GM18909 (cell line): ENCODE measurements around the gene B9D1.
A peak's percentile ranks its signal among the peaks of the same experiment; 100 is the strongest.

Experiments
- ATAC-seq: cut with Tn5 transposase; IDR thresholded peaks from one replicate; pipeline ENCODE4 v1.9.1; 2021; ENCODE audit warnings: mild to moderate bottlenecking; ENCODE audit not compliant: unreplicated experiment, poor library complexity

B9D1 gene

GRCh38 chr17:19388791-19389785 lies 26.6 kb upstream of the B9D1 start:
- no peak for ATAC-seq

- no peak for ATAC-seq
These were observed 25.5 kb upstream of the B9D1 start for GRCh38 chr17:19387921-19388521.

- ATAC-seq, result no peak
These were observed 24.7 kb upstream of the B9D1 start, which contains the start of gene MFAP4 for GRCh38 chr17:19386974-19387920. TSS of gene MFAP4 (minus strand) at chr17:19387190. CDS start at chr17:19387155, 35 bp downstream.

- ATAC-seq, result no peak
These were observed 23.8 kb upstream of the B9D1 start for GRCh38 chr17:19386051-19386929.

- no peak for ATAC-seq
These were observed 23.0 kb upstream of the B9D1 start for GRCh38 chr17:19385521-19385983.

- no peak for ATAC-seq
These were observed 22.3 kb upstream of the B9D1 start for GRCh38 chr17:19384723-19385391.

- ATAC-seq, result no peak
These were observed 21.4 kb upstream of the B9D1 start for GRCh38 chr17:19383681-19384470.

- ATAC-seq, result no peak
These were observed 20.3 kb upstream of the B9D1 start for GRCh38 chr17:19382531-19383444.

GRCh38 chr17:19381741-19382444 lies 19.4 kb upstream of the B9D1 start:
- no peak for ATAC-seq

- no peak for ATAC-seq
These were observed 18.8 kb upstream of the B9D1 start for GRCh38 chr17:19381361-19381740.

- ATAC-seq, result no peak
These were observed 18.2 kb upstream of the B9D1 start for GRCh38 chr17:19380481-19381301.

- ATAC-seq, result no peak
These were observed 17.0 kb upstream of the B9D1 start for GRCh38 chr17:19379361-19380065.

GRCh38 chr17:19378416-19379360 lies 16.2 kb upstream of the B9D1 start, which contains the start of gene MAPK7:
TSS of gene MAPK7 (plus strand) at chr17:19378498. CDS start at chr17:19378901, 403 bp downstream.
- peak; percentile 20 for ATAC-seq
